ENCODE data around the gene STK11. TPM values are rescaled to one million over a fixed set of nuclear protein-coding genes. Genes with fewer than 3 reads are reported as not detected.
A peak's percentile ranks its signal among the peaks of the same experiment; 100 is the strongest.
"Not testable (repeated sequence)": the region's sequence is repeated elsewhere in the genome, so short reads cannot be mapped to it uniquely, and the experiment has no call there.

Gene STK11
- total RNA-seq, 1 experiment from 2014 or later, result 99.0 TPM

DNA sequence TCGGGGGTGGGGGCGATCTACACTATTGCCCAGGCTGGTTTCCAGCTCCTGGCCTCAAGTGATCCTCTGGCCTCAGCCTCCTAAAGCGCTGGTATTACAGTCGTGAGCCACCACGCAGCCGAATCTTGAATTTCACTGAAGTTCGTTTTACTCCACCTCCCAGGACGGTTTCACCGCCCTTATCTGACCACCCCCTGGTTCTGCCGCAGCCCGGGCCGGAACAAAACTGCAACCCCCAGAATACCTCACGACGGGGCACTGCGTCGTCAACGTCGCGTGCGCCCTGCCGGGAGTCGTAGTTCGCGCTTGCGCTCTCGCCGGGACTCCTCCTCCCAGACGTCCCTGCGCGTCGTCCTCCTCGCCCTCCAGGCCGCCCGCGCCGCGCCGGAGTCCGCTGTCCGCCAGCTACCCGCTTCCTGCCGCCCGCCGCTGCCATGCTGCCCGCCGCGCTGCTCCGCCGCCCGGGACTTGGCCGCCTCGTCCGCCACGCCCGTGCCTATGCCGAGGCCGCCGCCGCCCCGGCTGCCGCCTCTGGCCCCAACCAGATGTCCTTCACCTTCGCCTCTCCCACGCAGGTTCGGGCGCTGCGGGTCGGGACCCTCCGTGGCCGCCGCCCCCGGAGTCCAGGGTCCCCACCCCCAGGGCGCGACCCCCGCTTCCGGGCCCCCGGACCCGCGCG is 36.0 kb downstream of the STK11 start, which contains the start of gene ATP5F1D:
Gene ATP5F1D (plus strand): TSS at position 335 of the 679 bp plus-strand sequence. CDS start 100 bp downstream, at position 435.
- Histone ChIP-seq H3K4me3 (ENCODE audit: insufficient read depth, low read depth, low read length) (peak within 1 kb of the TSS; percentile 69), H3K27me3 (ENCODE audit: control insufficient read depth, insufficient read depth, low read length) (no peaks in the 10 kb centered on the region), H3K36me3 (replicated peaks; ENCODE audit: control insufficient read depth, insufficient read depth, low read length) (no peaks in the 10 kb centered on the region)
- DNase-seq, result peak; percentile 99

DNA sequence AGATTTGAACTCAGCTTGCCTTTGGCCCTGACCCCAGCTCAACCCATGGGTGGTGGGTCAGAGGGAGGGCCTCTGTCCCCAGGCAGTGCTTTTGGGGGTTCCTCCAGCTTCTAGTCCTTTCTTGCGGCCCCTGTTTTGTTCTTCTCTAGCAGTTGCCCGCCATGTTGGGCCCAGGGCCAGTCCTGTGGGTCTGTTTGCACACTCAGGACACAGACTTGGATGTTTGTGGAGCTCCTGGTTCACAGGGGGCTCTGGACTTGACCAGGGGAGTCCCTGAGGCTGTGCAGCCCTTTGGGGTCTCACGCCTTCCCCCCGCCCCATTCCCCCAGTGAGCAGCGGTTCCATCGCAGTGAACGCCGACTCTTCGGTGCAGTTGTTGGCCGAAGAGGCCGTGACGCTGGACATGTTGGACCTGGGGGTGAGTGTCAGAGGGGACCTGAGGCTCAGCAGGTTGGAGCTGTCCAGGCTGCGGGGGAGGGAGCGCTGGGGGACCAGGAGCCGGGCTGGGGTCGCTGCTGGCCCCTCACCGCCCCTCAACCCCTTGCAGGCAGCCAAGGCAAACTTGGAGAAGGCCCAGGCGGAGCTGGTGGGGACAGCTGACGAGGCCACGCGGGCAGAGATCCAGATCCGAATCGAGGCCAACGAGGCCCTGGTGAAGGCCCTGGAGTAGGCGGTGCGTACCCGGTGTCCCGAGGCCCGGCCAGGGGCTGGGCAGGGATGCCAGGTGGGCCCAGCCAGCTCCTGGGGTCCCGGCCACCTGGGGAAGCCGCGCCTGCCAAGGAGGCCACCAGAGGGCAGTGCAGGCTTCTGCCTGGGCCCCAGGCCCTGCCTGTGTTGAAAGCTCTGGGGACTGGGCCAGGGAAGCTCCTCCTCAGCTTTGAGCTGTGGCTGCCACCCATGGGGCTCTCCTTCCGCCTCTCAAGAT is 38.5 kb downstream of the STK11 start:
- H3K4me3 ChIP-seq (ENCODE audit: insufficient read depth, low read depth, low read length), result no peak overlapping the region
- no peaks in the 10 kb centered on the region for H3K27me3 ChIP-seq (ENCODE audit: control insufficient read depth, insufficient read depth, low read length)
- DNase-seq, result peak; percentile 98
- no peaks in the 10 kb centered on the region for H3K36me3 ChIP-seq (replicated peaks; ENCODE audit: control insufficient read depth, insufficient read depth, low read length)

DNA sequence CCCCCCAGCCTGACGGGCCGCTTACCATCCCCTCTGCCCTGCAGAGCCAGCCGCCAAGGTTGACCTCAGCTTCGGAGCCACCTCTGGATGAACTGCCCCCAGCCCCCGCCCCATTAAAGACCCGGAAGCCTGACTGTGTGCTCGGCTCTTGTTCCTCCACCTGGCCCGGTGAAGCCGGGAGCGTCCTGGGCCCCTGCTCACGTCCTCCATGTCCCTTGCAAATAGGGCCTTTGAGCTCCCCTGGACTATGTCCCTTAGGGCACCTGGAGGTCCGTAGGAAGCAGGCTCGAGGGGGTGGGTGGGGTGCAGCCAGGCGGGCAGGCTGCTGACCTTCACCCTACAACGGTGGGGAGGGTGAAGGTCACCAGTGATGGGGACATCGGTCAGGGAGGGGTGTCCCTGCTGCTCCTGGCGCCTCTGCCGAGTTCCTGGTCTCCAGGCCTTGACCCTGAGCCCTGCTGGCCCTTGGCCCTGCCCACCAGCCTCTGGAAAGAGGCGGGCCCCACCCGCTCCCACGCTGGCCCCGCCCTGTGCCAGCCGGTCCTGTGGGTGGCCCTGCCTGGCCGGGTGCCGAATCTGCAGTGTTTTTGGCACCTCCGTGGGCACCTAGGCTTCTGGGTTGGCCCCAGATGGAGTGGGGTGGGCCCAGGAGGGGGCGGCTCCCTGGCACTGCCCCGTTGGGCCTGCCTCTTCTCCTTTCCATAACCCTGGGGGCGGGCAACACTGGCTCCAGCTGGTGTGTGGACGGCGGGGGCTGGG is 39.3 kb downstream of the STK11 start:
- Histone ChIP-seq H3K36me3 (replicated peaks; ENCODE audit: control insufficient read depth, insufficient read depth, low read length) (no peaks in the 10 kb centered on the region), H3K4me3 (ENCODE audit: insufficient read depth, low read depth, low read length) (no peak overlapping the region), H3K27me3 (ENCODE audit: control insufficient read depth, insufficient read depth, low read length) (no peaks in the 10 kb centered on the region)
- DNase-seq, result no peak

DNA sequence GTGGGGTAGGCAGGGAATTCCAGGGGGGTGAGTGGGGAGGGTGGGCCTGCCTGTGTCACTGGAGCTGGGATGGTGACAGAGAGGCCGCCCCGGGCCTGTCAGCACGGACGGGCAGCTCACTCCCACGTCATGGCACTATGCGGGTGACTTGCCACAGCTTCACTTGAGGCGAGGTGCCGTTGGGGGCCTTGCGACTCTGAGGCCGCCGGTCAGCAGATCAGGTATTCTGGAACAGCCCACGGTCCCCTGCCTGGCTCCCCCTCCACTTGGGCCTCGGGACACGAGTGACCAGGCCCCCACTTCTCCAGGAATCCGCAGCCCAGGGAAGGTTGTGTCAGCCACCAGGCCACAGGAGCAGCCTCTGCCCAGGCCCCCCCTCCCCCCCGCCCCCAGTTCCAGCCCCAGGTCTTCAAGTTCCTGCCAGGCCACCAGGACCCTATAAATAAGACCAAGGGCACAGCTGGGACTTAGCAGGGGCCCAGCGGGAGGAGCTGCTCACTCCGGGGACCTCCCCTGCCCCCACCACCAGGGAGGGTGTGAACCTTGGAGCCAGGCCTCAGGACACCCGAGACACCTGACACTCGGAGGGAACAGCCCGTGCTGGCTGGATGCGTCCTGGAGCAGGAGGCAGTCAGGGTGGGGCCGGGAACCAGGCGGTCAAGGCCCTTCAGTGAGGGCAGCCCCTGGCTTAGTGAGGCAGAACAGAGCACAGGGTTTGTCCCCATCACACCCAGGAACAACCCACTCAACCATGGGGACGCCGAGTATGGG is 40.1 kb downstream of the STK11 start:
- DNase-seq, result no peak
- no peak overlapping the region for H3K4me3 ChIP-seq (ENCODE audit: insufficient read depth, low read depth, low read length)

DNA sequence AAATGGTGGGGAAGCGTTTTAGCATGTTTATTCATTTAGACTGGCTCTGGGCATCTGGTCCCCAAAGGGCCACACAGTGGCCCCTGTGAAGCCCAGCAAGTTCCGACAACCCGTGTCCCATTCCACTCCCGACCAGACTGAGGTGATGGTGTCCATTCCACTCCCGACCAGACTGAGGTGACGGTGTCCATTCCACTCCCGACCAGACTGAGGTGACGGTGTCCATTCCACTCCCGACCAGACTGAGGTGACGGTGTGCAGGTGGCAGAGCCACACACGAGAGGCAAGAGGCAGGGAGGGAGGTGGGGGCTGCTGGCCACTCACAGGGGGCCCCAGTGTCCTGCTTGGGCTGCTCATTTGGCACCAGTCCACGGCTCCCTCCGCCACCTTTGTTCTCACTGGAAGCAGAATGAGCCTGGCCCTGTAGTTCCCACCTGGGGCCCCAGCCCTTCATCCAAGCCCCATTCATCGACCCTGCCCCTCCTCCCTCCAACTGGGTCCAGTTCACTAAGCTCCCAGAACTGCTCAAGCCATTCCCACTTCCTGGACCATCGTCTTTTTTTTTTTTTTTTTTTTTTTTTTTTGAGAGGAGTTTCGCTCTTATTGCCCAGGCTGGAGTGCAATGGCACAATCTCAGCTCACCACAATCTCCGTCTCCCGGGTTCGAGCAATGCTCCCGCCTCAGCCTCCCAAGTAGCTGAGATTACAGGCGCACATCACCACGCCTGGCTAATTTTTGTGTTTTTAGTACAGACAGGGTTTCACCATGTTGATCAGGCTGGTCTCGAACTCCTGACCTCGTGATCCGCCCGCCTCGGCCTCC is 40.9 kb downstream of the STK11 start:
- H3K36me3 ChIP-seq (replicated peaks; ENCODE audit: control insufficient read depth, insufficient read depth, low read length); H3K4me3 ChIP-seq (ENCODE audit: insufficient read depth, low read depth, low read length); H3K27me3 ChIP-seq (ENCODE audit: control insufficient read depth, insufficient read depth, low read length); DNase-seq: not testable (repeated sequence)

More for the DNA sequence above, 40.1 kb downstream of the STK11 start:
- H3K36me3 ChIP-seq (replicated peaks; ENCODE audit: control insufficient read depth, insufficient read depth, low read length), result no peaks in the 10 kb centered on the region
- H3K27me3 ChIP-seq (ENCODE audit: control insufficient read depth, insufficient read depth, low read length), result no peaks in the 10 kb centered on the region

DNA sequence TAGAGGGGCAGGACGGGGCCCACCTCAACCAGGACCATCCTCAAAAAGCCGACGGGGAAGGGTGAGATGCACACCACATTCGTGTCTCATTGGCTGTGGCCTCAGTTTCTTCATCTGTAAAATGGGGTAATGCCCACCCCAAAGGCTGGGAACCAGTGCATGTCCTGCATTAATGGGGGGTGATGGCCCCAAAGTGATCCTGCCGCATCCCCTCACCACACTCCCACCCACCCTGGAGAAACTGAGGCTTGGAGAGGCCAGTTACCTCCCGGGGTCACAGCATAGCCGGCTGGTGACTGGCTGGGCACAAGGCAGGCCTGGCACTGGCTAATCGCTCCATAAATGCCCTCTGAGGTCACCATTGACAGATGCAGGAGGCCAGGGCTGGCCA is 42.2 kb downstream of the STK11 start:
- Histone ChIP-seq H3K27me3 (ENCODE audit: control insufficient read depth, insufficient read depth, low read length) (no peaks in the 10 kb centered on the region), H3K4me3 (ENCODE audit: insufficient read depth, low read depth, low read length) (peak overlapping the region; percentile 74), H3K36me3 (replicated peaks; ENCODE audit: control insufficient read depth, insufficient read depth, low read length) (no peaks in the 10 kb centered on the region; the same call in 1 of the 2 replicates)
- no peak for DNase-seq

DNA sequence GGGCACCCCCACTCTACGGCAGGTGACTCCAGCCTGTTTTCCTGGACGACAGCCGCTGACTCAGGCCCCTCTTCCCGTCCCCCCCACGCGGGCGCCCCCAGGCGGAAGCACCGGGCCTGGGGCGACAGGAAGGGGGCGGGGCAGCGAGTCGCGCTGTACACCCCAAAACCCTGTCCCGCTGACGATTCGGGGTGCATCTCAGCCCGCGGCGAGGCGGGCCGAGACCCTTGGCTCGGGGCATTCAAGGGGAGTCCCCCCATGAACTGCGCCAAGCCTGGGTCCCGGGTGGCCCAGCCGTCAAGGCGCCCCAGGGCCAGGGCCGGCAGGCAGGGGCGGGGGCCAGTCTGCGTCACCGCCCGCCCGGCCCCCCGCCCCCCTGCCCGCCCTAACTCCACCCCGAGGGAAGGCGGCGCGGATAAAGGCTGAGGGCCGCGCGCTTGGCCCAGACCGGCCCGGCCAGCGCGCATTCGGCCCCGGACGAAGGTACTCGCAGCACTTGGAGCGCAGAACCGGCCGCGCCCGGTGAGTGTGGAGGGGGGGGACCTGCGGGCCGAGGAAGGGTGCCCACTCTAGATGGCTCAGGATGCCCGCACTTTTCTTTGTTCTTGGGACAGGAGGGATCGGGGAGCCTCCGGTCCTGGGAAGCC is 42.7 kb downstream of the STK11 start, which contains the start of gene MIDN:
Gene MIDN (plus strand): TSS at position 445 of the 647 bp plus-strand sequence. CDS start 1,714 bp downstream, outside the sequence.
- Histone ChIP-seq H3K36me3 (replicated peaks; ENCODE audit: control insufficient read depth, insufficient read depth, low read length) (no peaks in the 10 kb centered on the region; the same call in 1 of the 2 replicates), H3K27me3 (ENCODE audit: control insufficient read depth, insufficient read depth, low read length) (no peaks in the 10 kb centered on the region), H3K4me3 (ENCODE audit: insufficient read depth, low read depth, low read length) (peak within 1 kb of the TSS; percentile 74)
- DNase-seq, result peak; percentile 98

DNA sequence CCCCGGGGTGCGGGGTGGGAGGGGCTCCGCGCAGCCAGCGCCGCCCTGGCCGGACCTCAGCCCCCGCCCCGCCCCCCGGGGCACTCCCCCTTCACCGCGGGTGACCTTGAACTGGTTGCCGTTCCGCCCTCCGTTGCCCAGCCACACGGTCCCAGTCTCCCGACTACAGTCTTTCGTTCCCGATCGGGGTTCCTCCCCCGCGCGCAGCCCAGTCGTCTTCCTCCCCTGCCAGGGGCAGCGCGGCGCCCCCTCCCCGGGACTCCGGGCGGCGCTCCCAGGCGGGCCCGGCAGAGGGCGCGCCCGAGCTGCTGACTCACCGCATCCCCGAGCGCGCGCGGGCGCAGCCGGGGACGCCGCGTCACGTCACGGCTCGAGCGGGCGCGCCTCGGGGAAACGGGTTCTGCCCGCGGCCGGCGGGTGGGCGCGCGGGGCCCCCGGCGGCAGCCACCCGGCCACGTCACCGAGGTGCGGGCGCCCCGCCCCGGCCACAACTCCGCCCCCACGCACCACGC is 43.3 kb downstream of the STK11 start:
- Histone ChIP-seq H3K4me3 (ENCODE audit: insufficient read depth, low read depth, low read length) (peak overlapping the region; percentile 74), H3K36me3 (replicated peaks; ENCODE audit: control insufficient read depth, insufficient read depth, low read length) (no peaks in the 10 kb centered on the region; the same call in 1 of the 2 replicates), H3K27me3 (ENCODE audit: control insufficient read depth, insufficient read depth, low read length) (no peaks in the 10 kb centered on the region)
- peak; percentile 97 for DNase-seq

DNA sequence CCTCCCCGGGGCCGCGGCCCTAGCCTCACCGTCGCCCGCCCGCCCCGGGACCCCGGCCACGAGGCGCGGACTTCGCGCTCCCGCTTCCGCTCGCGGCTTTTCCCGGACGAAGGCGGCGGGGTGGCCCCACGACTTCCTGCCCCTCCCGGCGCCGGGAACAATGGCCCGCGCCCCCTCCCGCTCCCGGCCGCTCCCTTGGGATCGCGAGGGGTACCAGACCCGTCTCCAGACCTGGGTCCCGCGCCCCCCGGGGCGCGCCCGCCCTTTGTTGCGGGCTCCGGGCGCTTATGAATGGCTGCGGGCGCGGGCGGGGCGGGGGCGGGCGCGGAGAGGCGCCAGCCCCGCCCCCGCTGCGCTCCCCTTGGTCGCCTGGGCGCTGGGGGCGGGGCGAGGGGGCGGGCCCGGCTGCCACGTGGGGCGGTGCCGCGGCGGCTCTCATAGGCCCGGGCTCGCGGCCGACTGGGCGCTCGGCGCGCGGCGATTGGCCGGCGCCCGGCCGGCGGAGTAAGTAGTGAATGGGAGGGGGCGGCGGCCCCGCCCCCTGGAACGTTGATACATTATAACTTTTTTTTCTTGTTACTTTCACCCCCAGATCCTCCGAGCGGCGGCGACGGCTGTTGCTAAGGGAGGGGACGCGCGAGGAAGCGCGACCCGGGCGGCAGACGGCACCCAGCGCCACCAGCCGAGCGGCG is 43.9 kb downstream of the STK11 start:
- Histone ChIP-seq H3K4me3 (ENCODE audit: insufficient read depth, low read depth, low read length) (peak overlapping the region; percentile 93), H3K27me3 (ENCODE audit: control insufficient read depth, insufficient read depth, low read length) (no peaks in the 10 kb centered on the region), H3K36me3 (replicated peaks; ENCODE audit: control insufficient read depth, insufficient read depth, low read length) (peaks cover 1% of the 10 kb centered on the region)
- peak; percentile 99 for DNase-seq

DNA sequence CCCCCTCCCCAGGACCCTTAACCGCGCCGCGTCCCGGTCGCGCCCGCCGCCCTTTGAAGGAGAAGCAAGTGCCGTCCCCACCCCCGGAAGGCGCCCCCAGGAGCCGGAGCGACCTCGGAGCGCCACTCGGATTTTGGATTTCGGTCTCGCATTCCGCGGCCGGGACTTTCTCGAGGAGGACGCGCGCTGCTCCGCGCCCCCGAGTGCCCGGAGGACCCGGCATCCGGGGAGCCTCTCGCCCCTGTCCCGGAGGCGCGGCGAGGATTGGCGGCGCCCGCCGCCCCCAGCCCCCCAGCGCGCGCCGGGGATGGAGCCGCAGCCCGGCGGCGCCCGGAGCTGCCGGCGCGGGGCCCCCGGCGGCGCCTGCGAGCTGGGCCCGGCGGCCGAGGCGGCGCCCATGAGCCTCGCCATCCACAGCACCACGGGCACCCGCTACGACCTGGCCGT is 44.4 kb downstream of the STK11 start:
- peak; percentile 74 for DNase-seq
- Histone ChIP-seq H3K4me3 (ENCODE audit: insufficient read depth, low read depth, low read length) (peak overlapping the region; percentile 93), H3K36me3 (replicated peaks; ENCODE audit: control insufficient read depth, insufficient read depth, low read length) (peaks cover 6% of the 10 kb centered on the region), H3K27me3 (ENCODE audit: control insufficient read depth, insufficient read depth, low read length) (no peaks in the 10 kb centered on the region)

DNA sequence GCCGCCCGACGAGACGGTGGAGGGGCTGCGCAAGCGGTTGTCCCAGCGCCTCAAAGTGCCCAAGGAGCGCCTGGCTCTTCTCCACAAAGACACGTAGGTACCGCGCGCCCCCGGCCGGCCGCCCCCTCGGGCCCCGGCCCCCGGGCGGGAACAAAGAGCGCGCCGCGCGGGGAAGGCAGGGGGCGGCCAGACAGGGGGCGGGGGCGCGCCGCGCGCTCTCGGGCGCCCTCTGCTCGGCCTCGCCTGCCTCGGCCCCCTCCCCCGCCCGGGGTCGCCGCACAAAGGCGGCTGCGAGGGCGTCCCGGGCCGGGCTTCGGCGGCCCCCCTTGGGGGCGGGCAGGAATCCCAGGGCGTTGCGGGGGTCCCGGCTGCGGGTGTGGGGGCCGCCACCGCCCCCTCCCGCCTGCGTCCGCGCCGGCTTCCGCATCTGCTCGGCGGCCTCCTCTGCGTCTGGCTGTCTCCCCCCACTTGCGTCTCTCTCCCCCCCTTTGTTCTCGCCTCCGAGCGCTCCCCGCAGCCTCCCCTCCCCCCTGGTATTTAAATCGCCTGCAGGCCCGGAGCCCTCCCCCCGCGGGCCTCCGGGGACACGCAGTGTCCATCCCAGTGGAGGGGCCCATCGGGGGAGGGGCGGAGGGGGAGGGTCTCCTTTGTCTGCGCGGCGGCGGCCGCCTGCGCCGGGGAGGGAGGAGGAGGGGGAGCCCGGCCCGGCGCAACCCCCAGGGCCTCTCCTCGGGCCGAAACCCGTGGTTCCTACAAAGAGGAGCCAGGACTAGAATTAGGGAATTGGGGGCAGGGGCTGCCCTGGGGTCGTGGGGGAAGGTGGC is 45.1 kb downstream of the STK11 start:
- Histone ChIP-seq H3K27me3 (ENCODE audit: control insufficient read depth, insufficient read depth, low read length) (no peaks in the 10 kb centered on the region), H3K36me3 (replicated peaks; ENCODE audit: control insufficient read depth, insufficient read depth, low read length) (peaks cover 10% of the 10 kb centered on the region), H3K4me3 (ENCODE audit: insufficient read depth, low read depth, low read length) (peak overlapping the region; percentile 93)
- peak; percentile 96 for DNase-seq
